SU-DHL-6 (cell line): ENCODE measurements around the gene KITLG.

Experiments
- CTCF ChIP-seq: fragments of 200-600 bp; sonication (generic); IDR thresholded peaks from one replicate; pipeline ENCODE4 v1.5.1; 2017; ENCODE audit warnings: antibody characterized with exemption, mild to moderate bottlenecking, low read length, moderate library complexity; ENCODE audit not compliant: insufficient read depth, poor library complexity, severe bottlenecking
- EZH2phosphoT487 ChIP-seq: fragments of 200-600 bp; sonication (generic), shearing (Covaris generic); conservative IDR thresholded peaks from 2 replicates; pipeline ENCODE4 v1.6.1; 2018; ENCODE audit warnings: mild to moderate bottlenecking, antibody characterized with exemption, low read length, moderate library complexity, mixed read lengths

GRCh38 chr12:88577537-88577936 is 2.7 kb downstream of the KITLG start:
- TF ChIP-seq CTCF (no peak), EZH2phosphoT487 (no peak)
